ENCODE results near the gene INSM1.
A peak's percentile ranks its signal among the peaks of the same experiment; 100 is the strongest.

INSM1 gene, protein sequence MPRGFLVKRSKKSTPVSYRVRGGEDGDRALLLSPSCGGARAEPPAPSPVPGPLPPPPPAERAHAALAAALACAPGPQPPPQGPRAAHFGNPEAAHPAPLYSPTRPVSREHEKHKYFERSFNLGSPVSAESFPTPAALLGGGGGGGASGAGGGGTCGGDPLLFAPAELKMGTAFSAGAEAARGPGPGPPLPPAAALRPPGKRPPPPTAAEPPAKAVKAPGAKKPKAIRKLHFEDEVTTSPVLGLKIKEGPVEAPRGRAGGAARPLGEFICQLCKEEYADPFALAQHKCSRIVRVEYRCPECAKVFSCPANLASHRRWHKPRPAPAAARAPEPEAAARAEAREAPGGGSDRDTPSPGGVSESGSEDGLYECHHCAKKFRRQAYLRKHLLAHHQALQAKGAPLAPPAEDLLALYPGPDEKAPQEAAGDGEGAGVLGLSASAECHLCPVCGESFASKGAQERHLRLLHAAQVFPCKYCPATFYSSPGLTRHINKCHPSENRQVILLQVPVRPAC

DNA sequence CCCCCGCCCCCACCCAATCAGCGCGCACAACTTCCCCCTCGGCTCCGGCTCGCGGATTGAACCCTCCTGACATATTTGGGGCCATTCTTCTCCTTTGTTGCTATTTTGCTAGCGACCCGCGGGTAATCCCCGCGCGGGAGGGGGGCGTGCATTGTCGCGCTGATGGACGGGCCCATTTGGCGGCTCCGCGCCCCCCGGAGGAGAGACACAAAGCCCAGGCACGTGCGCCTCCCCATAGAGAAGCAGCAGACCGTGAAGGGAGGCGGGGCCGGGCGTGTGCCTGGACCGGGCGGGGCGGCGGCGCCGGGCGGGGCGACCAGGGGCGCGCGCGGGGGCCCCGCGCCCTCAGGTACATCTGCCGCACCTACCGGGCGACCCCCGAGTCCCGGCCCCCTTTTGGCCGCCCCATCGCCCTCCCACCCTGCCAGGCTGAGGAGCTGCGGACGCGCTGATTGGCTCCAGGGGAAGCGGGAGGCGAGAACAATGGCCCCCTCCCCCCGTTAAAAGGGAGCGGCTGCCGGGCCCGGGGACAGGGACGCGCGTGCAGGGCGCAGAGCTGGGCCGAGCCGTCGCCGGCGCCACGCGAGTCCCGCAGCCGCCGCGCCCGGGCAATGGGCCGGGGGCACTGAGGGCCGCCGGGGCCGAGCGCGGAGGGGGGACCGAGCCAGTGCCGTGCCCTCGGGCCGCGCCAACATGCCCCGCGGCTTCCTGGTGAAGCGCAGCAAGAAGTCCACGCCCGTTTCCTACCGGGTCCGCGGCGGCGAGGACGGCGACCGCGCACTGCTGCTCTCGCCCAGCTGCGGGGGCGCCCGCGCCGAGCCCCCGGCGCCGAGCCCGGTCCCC, at the start of gene INSM1:
INSM1 (plus strand) TSS at position 530 of the 843 bp plus-strand sequence; CDS start at position 694, 164 bp downstream.
- peak within 1 kb of the TSS; percentile 16 for H3K4me3 ChIP-seq (ENCODE audit: severe bottlenecking)
- no peak for TF ChIP-seq CTCF (IDR thresholded peaks at IDR 0.05; ENCODE audit: poor library complexity, severe bottlenecking)
- H3K36me3 ChIP-seq (ENCODE audit: low read depth) = no peaks in the 10 kb centered on the region
- H3K4me1 ChIP-seq (ENCODE audit: insufficient read depth, poor library complexity, severe bottlenecking) = no peaks in the 10 kb centered on the region
- no peak within 1 kb of the TSS for H3K27ac ChIP-seq (ENCODE audit: poor library complexity, severe bottlenecking)
- H3K27me3 ChIP-seq (ENCODE audit: insufficient read depth, poor library complexity, severe bottlenecking) = peaks cover 90% of the 10 kb centered on the region
- ATAC-seq (ENCODE audit: low read depth) (no peak), DNase-seq (ENCODE audit: low spot score) (no peak)
- H3K9me3 ChIP-seq (ENCODE audit: severe bottlenecking) = no peaks in the 10 kb centered on the region

- Histone ChIP-seq H3K4me1 (ENCODE audit: insufficient read depth, poor library complexity, severe bottlenecking) (no peaks in the 10 kb centered on the region), H3K9me3 (ENCODE audit: severe bottlenecking) (no peaks in the 10 kb centered on the region), H3K27me3 (ENCODE audit: insufficient read depth, poor library complexity, severe bottlenecking) (no peaks in the 10 kb centered on the region), H3K36me3 (ENCODE audit: low read depth) (no peaks in the 10 kb centered on the region), H3K27ac (ENCODE audit: poor library complexity, severe bottlenecking) (no peak overlapping the region), H3K4me3 (ENCODE audit: severe bottlenecking) (no peak overlapping the region)
- no peak for ATAC-seq (ENCODE audit: low read depth)
- DNase-seq (ENCODE audit: low spot score) = no peak
- TF ChIP-seq CTCF (IDR thresholded peaks at IDR 0.05; ENCODE audit: poor library complexity, severe bottlenecking) = no peak
Measured at GRCh38 chr20:20318365-20319161, 49.3 kb upstream of the INSM1 start.

- Histone ChIP-seq H3K27ac (ENCODE audit: poor library complexity, severe bottlenecking) (no peak overlapping the region), H3K4me1 (ENCODE audit: insufficient read depth, poor library complexity, severe bottlenecking) (no peaks in the 10 kb centered on the region), H3K9me3 (ENCODE audit: severe bottlenecking) (peaks cover 2% of the 10 kb centered on the region), H3K4me3 (ENCODE audit: severe bottlenecking) (no peak overlapping the region), H3K36me3 (ENCODE audit: low read depth) (no peaks in the 10 kb centered on the region), H3K27me3 (ENCODE audit: insufficient read depth, poor library complexity, severe bottlenecking) (peaks cover 6% of the 10 kb centered on the region)
- DNase-seq (ENCODE audit: low spot score) = no peak
- no peak for TF ChIP-seq CTCF (IDR thresholded peaks at IDR 0.05; ENCODE audit: poor library complexity, severe bottlenecking)
- no peak for ATAC-seq (ENCODE audit: low read depth)
Measured at GRCh38 chr20:20321134-20321533, 46.8 kb upstream of the INSM1 start.

- H3K4me1 ChIP-seq (ENCODE audit: insufficient read depth, poor library complexity, severe bottlenecking) = no peaks in the 10 kb centered on the region
- H3K4me3 ChIP-seq (ENCODE audit: severe bottlenecking) = no peak overlapping the region
- H3K36me3 ChIP-seq (ENCODE audit: low read depth) = no peaks in the 10 kb centered on the region
- ATAC-seq (ENCODE audit: low read depth) (no peak), DNase-seq (ENCODE audit: low spot score) (no peak)
- no peak overlapping the region for H3K27ac ChIP-seq (ENCODE audit: poor library complexity, severe bottlenecking)
- H3K9me3 ChIP-seq (ENCODE audit: severe bottlenecking) = peaks cover 2% of the 10 kb centered on the region
- H3K27me3 ChIP-seq (ENCODE audit: insufficient read depth, poor library complexity, severe bottlenecking) = peaks cover 12% of the 10 kb centered on the region
- no peak for TF ChIP-seq CTCF (IDR thresholded peaks at IDR 0.05; ENCODE audit: poor library complexity, severe bottlenecking)
Measured at GRCh38 chr20:20321917-20322316, 46.0 kb upstream of the INSM1 start.

Data from RWPE2 (cell line).